GM12878 (cell line): ENCODE results near the gene KRIT1. TPM values are rescaled to one million over a fixed set of nuclear protein-coding genes. Genes with fewer than 3 reads are reported as not detected.

Experiments used
- BMI1 ChIP-seq: fragments of 450-650 bp; IDR thresholded peaks from 2 replicates; pipeline ENCODE4 v1.6.1; 2016; ENCODE audit warnings: mild to moderate bottlenecking, moderate library complexity, borderline replicate concordance
- CHD1 ChIP-seq: IDR thresholded peaks from 2 replicates; pipeline ENCODE4 v1.6.1; 2012; ENCODE audit warnings: low read depth, low read length, improper control_type of control experiment
- ESRRA ChIP-seq: IDR thresholded peaks from 2 replicates; pipeline ENCODE4 v1.6.1; 2012; ENCODE audit warnings: mild to moderate bottlenecking, low read length, improper control_type of control experiment
- FOXM1 ChIP-seq: IDR thresholded peaks from 2 replicates; pipeline ENCODE4 v1.6.1; 2012; ENCODE audit warnings: low read depth, mild to moderate bottlenecking, inconsistent platforms, low read length, moderate library complexity
- POU2F2 ChIP-seq: IDR thresholded peaks from 3 replicates; pipeline ENCODE4 v1.6.1; 2011; ENCODE audit warnings: low read depth, mild to moderate bottlenecking, low read length, borderline replicate concordance
- RB1 ChIP-seq: fragments of 450-650 bp; formaldehyde crosslinking; IDR thresholded peaks from 2 replicates; pipeline ENCODE4 v1.6.1; 2017; ENCODE audit warnings: mild to moderate bottlenecking, borderline replicate concordance
- RCOR1 ChIP-seq: conservative IDR thresholded peaks from 2 replicates; pipeline ENCODE4 v1.6.1; 2012; ENCODE audit warnings: low read depth, low read length, improper control_type of control experiment
- STAT1 ChIP-seq: fragments of 450-650 bp; conservative IDR thresholded peaks from 2 replicates; pipeline ENCODE4 v1.6.1; 2014; ENCODE audit warnings: antibody characterized with exemption, mild to moderate bottlenecking
- ZNF217 ChIP-seq: fragments of 450-650 bp; IDR thresholded peaks from 2 replicates; pipeline ENCODE4 v1.6.1; 2017; ENCODE audit warnings: antibody characterized with exemption, mild to moderate bottlenecking
- polyA plus RNA-seq, 11 experiments: library from polyadenylated mRNA; depleted of rRNA in 4 of 11; unstranded in 6 of 11; stranded (reverse) in 5 of 11; fragments of >200 nt; fragmentation: Nextera tagmentation in 4 of 11; fragmentation: Illumina TruSeq in 1 of 11; extraction: Ambion mirVana in 4 of 11; extraction: Trizol in 1 of 11; gene quantifications; 1 replicate in 1 of 11; 2 replicates in 10 of 11; pipeline versions ENCODE4 v1.2.1 to v1.2.3, GENCODE V29; 2011 to 2016; ENCODE audit warnings: inconsistent platforms in 2 of 11, missing spikeins in 2 of 11, low read depth in 1 of 11
- total RNA-seq, 4 experiments: library from RNA; depleted of rRNA in 3 of 4; stranded (reverse); fragments of >200 nt in 3 of 4; fragmentation: Illumina TruSeq in 1 of 4; extraction: Trizol in 1 of 4; gene quantifications; 2 replicates each; pipeline versions ENCODE4 v1.2.1 to v1.2.3, GENCODE V29; 2013 to 2021
- TF ChIP-seq, protein P1 (sequence below): IDR thresholded peaks from 2 replicates; pipeline ENCODE4 v1.6.1; 2012; ENCODE audit warnings: low read length, inconsistent platforms
- TF ChIP-seq, protein P2 (sequence below): fragments of 450-650 bp; IDR thresholded peaks from 2 replicates; pipeline ENCODE4 v1.6.1; 2016; ENCODE audit warnings: mild to moderate bottlenecking, moderate library complexity, borderline replicate concordance
- TF ChIP-seq, protein P3 (sequence below): fragments of 450-650 bp; IDR thresholded peaks from 2 replicates; pipeline ENCODE4 v1.6.1; 2017; ENCODE audit warnings: mild to moderate bottlenecking, moderate library complexity
- TF ChIP-seq, protein P4 (sequence below): fragments of 450-650 bp; formaldehyde crosslinking; IDR thresholded peaks from 2 replicates; pipeline ENCODE4 v1.4.0; 2020; ENCODE audit warnings: mild to moderate bottlenecking, moderate library complexity

KRIT1 gene
- total and polyA plus RNA-seq, 10 of the 15 experiments (the other 5 are each of a cell fraction or from before 2014, with no cell fraction given), result 12.0 to 60.1 (median 27.0) TPM

DNA sequence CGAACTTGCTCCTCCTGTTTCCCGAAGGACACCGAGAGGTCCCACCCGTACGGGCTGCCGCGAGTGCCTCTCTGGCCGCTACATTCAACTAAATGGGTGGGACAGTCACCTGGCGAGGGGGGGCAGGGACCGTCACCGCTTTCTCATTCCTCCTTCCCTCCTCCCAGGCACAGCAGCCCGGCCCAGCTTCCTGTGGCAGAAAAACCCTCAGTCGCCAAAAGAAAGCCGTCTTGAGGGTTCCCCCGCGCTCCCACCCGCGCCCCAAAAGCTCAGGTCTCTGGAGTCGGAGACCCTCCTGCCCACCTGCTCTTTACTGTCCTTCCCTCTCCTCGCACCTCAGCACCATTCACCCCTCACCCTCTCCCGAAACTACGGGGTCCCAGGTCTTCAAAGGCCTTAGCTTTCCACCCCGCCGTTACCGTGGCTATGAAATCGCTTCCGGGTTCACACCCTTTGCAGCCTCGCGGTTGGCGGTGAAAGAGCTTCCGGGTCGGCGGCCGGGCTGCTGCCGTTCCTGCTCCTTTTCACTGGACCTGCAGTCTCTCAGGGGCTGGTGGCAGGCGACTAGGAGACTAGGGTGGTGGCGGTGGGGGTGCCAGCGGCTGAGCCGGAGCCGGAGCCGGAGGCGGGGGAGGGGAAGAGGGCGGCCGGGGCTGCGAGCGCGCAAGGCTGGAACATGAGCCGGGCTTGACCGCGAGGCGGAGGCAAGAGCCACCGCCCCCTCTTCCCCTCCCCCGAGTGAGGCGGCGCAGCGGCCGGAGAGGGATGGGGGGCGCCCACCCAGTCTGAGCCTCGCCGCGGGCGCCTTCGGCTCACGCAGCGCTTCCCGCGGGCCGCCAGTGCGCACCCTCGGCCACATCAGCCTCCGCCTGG is at the start of gene KRIT1, which contains the start of gene ANKIB1 (continued):
- TF ChIP-seq, protein P1, sequence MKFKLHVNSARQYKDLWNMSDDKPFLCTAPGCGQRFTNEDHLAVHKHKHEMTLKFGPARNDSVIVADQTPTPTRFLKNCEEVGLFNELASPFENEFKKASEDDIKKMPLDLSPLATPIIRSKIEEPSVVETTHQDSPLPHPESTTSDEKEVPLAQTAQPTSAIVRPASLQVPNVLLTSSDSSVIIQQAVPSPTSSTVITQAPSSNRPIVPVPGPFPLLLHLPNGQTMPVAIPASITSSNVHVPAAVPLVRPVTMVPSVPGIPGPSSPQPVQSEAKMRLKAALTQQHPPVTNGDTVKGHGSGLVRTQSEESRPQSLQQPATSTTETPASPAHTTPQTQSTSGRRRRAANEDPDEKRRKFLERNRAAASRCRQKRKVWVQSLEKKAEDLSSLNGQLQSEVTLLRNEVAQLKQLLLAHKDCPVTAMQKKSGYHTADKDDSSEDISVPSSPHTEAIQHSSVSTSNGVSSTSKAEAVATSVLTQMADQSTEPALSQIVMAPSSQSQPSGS, result no peak
- TF ChIP-seq FOXM1 (no peak), ESRRA (no peak), BMI1 (no peak), RCOR1 (no peak), RB1 (no peak; the same call in 1 of the 2 replicates), ZNF217 (no peak), POU2F2 (peak; percentile 15; the same call in 1 of the 3 replicates), CHD1 (no peak), STAT1 (no peak)
- TF ChIP-seq, protein P2, sequence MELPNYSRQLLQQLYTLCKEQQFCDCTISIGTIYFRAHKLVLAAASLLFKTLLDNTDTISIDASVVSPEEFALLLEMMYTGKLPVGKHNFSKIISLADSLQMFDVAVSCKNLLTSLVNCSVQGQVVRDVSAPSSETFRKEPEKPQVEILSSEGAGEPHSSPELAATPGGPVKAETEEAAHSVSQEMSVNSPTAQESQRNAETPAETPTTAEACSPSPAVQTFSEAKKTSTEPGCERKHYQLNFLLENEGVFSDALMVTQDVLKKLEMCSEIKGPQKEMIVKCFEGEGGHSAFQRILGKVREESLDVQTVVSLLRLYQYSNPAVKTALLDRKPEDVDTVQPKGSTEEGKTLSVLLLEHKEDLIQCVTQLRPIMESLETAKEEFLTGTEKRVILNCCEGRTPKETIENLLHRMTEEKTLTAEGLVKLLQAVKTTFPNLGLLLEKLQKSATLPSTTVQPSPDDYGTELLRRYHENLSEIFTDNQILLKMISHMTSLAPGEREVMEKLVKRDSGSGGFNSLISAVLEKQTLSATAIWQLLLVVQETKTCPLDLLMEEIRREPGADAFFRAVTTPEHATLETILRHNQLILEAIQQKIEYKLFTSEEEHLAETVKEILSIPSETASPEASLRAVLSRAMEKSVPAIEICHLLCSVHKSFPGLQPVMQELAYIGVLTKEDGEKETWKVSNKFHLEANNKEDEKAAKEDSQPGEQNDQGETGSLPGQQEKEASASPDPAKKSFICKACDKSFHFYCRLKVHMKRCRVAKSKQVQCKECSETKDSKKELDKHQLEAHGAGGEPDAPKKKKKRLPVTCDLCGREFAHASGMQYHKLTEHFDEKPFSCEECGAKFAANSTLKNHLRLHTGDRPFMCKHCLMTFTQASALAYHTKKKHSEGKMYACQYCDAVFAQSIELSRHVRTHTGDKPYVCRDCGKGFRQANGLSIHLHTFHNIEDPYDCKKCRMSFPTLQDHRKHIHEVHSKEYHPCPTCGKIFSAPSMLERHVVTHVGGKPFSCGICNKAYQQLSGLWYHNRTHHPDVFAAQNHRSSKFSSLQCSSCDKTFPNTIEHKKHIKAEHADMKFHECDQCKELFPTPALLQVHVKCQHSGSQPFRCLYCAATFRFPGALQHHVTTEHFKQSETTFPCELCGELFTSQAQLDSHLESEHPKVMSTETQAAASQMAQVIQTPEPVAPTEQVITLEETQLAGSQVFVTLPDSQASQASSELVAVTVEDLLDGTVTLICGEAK, result peak; percentile 96
- TF ChIP-seq, protein P3, sequence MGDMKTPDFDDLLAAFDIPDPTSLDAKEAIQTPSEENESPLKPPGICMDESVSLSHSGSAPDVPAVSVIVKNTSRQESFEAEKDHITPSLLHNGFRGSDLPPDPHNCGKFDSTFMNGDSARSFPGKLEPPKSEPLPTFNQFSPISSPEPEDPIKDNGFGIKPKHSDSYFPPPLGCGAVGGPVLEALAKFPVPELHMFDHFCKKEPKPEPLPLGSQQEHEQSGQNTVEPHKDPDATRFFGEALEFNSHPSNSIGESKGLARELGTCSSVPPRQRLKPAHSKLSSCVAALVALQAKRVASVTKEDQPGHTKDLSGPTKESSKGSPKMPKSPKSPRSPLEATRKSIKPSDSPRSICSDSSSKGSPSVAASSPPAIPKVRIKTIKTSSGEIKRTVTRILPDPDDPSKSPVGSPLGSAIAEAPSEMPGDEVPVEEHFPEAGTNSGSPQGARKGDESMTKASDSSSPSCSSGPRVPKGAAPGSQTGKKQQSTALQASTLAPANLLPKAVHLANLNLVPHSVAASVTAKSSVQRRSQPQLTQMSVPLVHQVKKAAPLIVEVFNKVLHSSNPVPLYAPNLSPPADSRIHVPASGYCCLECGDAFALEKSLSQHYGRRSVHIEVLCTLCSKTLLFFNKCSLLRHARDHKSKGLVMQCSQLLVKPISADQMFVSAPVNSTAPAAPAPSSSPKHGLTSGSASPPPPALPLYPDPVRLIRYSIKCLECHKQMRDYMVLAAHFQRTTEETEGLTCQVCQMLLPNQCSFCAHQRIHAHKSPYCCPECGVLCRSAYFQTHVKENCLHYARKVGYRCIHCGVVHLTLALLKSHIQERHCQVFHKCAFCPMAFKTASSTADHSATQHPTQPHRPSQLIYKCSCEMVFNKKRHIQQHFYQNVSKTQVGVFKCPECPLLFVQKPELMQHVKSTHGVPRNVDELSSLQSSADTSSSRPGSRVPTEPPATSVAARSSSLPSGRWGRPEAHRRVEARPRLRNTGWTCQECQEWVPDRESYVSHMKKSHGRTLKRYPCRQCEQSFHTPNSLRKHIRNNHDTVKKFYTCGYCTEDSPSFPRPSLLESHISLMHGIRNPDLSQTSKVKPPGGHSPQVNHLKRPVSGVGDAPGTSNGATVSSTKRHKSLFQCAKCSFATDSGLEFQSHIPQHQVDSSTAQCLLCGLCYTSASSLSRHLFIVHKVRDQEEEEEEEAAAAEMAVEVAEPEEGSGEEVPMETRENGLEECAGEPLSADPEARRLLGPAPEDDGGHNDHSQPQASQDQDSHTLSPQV, result no peak
- TF ChIP-seq, protein P4, sequence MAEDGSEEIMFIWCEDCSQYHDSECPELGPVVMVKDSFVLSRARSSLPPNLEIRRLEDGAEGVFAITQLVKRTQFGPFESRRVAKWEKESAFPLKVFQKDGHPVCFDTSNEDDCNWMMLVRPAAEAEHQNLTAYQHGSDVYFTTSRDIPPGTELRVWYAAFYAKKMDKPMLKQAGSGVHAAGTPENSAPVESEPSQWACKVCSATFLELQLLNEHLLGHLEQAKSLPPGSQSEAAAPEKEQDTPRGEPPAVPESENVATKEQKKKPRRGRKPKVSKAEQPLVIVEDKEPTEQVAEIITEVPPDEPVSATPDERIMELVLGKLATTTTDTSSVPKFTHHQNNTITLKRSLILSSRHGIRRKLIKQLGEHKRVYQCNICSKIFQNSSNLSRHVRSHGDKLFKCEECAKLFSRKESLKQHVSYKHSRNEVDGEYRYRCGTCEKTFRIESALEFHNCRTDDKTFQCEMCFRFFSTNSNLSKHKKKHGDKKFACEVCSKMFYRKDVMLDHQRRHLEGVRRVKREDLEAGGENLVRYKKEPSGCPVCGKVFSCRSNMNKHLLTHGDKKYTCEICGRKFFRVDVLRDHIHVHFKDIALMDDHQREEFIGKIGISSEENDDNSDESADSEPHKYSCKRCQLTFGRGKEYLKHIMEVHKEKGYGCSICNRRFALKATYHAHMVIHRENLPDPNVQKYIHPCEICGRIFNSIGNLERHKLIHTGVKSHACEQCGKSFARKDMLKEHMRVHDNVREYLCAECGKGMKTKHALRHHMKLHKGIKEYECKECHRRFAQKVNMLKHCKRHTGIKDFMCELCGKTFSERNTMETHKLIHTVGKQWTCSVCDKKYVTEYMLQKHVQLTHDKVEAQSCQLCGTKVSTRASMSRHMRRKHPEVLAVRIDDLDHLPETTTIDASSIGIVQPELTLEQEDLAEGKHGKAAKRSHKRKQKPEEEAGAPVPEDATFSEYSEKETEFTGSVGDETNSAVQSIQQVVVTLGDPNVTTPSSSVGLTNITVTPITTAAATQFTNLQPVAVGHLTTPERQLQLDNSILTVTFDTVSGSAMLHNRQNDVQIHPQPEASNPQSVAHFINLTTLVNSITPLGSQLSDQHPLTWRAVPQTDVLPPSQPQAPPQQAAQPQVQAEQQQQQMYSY (CRISPR knock-in tag), result no peak
